SK-N-SH treated with all-trans-retinoic acid at 6 μM for 48 hours (cell line): ENCODE data around the gene SKP1.

Experiments used
- ATAC-seq: fragments of 200-7000 bp; cut with Tn5 transposase; 3 replicates; pipeline ENCODE4 v1.9.1; 2020; ENCODE audit warnings: mild to moderate bottlenecking, moderate library complexity
- ARNTL ChIP-seq: fragments of 450-650 bp; formaldehyde crosslinking; IDR thresholded peaks from 2 replicates; pipeline ENCODE4 v1.5.0; 2020; ENCODE audit warnings: low read depth, mild to moderate bottlenecking, moderate library complexity, borderline replicate concordance
- BACH2 ChIP-seq: fragments of 250-450 bp; sonication (Bioruptor Pico); IDR thresholded peaks from 2 replicates; pipeline ENCODE4 v1.9.0; 2021; ENCODE audit warnings: mild to moderate bottlenecking, borderline replicate concordance
- ESRRG ChIP-seq: fragments of 250-450 bp; sonication (Bioruptor Pico); IDR thresholded peaks from 2 replicates; pipeline ENCODE4 v1.6.1; 2021; ENCODE audit warnings: mild to moderate bottlenecking
- GLIS3 ChIP-seq: fragments of 250-450 bp; sonication (Bioruptor Pico); IDR thresholded peaks from 2 replicates; pipeline ENCODE4 v1.5.0; 2020; ENCODE audit warnings: mild to moderate bottlenecking, moderate library complexity
- ISL1 ChIP-seq: fragments of 250-450 bp; sonication (Bioruptor Pico); IDR thresholded peaks from 2 replicates; pipeline ENCODE4 v2.1.2; 2022; ENCODE audit warnings: mild to moderate bottlenecking, moderate library complexity
- OSR1 ChIP-seq: fragments of 250-450 bp; sonication (Bioruptor Pico); IDR thresholded peaks from 2 replicates; pipeline ENCODE4 v1.8.0; 2022; ENCODE audit warnings: moderate library complexity, mild to moderate bottlenecking, inconsistent platforms
- PPARA ChIP-seq: fragments of 250-450 bp; sonication (Bioruptor Pico); IDR thresholded peaks from 2 replicates; pipeline ENCODE4 v1.5.0; 2020; ENCODE audit warnings: mild to moderate bottlenecking, borderline replicate concordance
- RARB ChIP-seq: fragments of 250-450 bp; sonication (Bioruptor Pico); IDR thresholded peaks from 2 replicates; pipeline ENCODE4 v1.8.0; 2021; ENCODE audit warnings: mild to moderate bottlenecking, moderate library complexity
- SNAI2 ChIP-seq: fragments of 250-450 bp; sonication (Bioruptor Pico); IDR thresholded peaks from 2 replicates; pipeline ENCODE4 v1.5.0; 2020; ENCODE audit warnings: mild to moderate bottlenecking, moderate library complexity
- TCF4 ChIP-seq: fragments of 250-450 bp; sonication (Bioruptor Pico); IDR thresholded peaks from 2 replicates; pipeline ENCODE4 v1.8.0; 2021; ENCODE audit warnings: mild to moderate bottlenecking, moderate library complexity, borderline replicate concordance
- TOX ChIP-seq: fragments of 250-450 bp; sonication (Bioruptor Pico); IDR thresholded peaks from 2 replicates; pipeline ENCODE4 v1.8.0; 2021; ENCODE audit warnings: mild to moderate bottlenecking, moderate library complexity, borderline replicate concordance
- ZC3H10 ChIP-seq: fragments of 250-450 bp; sonication (Bioruptor Pico); IDR thresholded peaks from 2 replicates; pipeline ENCODE4 v1.5.1; 2021; ENCODE audit warnings: mild to moderate bottlenecking, moderate library complexity
- ZFP3 ChIP-seq: fragments of 250-450 bp; sonication (Bioruptor Pico); IDR thresholded peaks from 2 replicates; pipeline ENCODE4 v1.5.0; 2020; ENCODE audit warnings: mild to moderate bottlenecking, moderate library complexity
- ZFP30 ChIP-seq: fragments of 450-650 bp; formaldehyde crosslinking; IDR thresholded peaks from 2 replicates; pipeline ENCODE4 v1.5.0; 2022; ENCODE audit warnings: mild to moderate bottlenecking, moderate library complexity
- ZNF565 ChIP-seq: fragments of 450-650 bp; formaldehyde crosslinking; conservative IDR thresholded peaks from 2 replicates; pipeline ENCODE4 v1.5.0; 2020; ENCODE audit warnings: low read depth, mild to moderate bottlenecking, moderate library complexity
- ZNF70 ChIP-seq: fragments of 450-650 bp; formaldehyde crosslinking; IDR thresholded peaks from 2 replicates; pipeline ENCODE4 v1.5.0; 2020; ENCODE audit warnings: mild to moderate bottlenecking, moderate library complexity
- ZNF8 ChIP-seq: fragments of 450-650 bp; formaldehyde crosslinking; IDR thresholded peaks from 2 replicates; pipeline ENCODE4 v1.5.0; 2020; ENCODE audit warnings: mild to moderate bottlenecking, moderate library complexity
- TF ChIP-seq, protein P1 (sequence below): fragments of 250-450 bp; sonication (Bioruptor Pico); IDR thresholded peaks from 2 replicates; pipeline ENCODE4 v1.8.0; 2021; ENCODE audit warnings: low read depth, mild to moderate bottlenecking, moderate library complexity, borderline replicate concordance
- TF ChIP-seq, protein P2 (sequence below): fragments of 250-450 bp; sonication (Bioruptor Pico); IDR thresholded peaks from 2 replicates; pipeline ENCODE4 v1.8.0; 2020; ENCODE audit warnings: mild to moderate bottlenecking, moderate library complexity, borderline replicate concordance
- TF ChIP-seq, protein P3 (sequence below): fragments of 250-450 bp; sonication (Bioruptor Pico); IDR thresholded peaks from 2 replicates; pipeline ENCODE4 v1.5.1; 2021; ENCODE audit warnings: mild to moderate bottlenecking, moderate library complexity

SKP1 gene

DNA sequence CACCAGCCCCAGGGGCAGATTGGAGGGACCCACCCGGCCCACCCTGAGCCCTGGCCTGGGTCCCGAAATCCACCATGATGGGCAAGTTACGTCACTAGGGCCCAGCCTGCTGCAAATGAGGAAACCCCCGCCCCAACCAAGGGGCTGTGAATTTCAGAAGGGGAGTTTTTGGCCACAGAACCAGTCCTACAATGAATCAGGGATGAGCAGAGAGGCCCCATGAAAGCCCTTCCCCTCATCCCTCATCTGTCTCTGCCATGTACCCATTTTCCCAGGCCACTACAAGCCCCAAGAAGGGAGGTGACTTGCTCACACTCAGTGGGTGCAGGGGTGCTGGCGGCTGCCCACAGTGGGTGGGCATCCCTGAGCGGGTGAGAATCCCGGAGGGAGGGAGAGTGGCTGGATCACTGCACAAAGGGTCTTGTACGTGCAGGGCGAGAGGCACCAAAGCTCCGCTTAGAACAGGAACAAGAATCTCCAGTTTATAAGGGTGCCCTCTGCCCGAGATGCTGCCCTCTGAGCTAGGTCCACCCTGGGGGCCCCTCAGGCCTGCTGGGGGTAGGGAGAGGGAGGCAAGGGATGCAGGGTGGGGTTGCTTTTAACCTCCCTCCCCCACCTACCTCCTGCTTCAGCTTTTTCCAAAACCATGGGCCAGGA, 72.6 kb downstream of the SKP1 start:
- ATAC-seq = no peak
- TF ChIP-seq SNAI2 (CRISPR knock-in tag) = no peak
- no peak for TF ChIP-seq ZC3H10 (CRISPR knock-in tag)
- no peak for TF ChIP-seq ZNF8
- no peak for TF ChIP-seq TCF4 (CRISPR knock-in tag)
- no peak for TF ChIP-seq TOX
- TF ChIP-seq OSR1 (CRISPR knock-in tag) = no peak
- no peak for TF ChIP-seq ZFP3 (CRISPR knock-in tag)
- TF ChIP-seq, protein P1, sequence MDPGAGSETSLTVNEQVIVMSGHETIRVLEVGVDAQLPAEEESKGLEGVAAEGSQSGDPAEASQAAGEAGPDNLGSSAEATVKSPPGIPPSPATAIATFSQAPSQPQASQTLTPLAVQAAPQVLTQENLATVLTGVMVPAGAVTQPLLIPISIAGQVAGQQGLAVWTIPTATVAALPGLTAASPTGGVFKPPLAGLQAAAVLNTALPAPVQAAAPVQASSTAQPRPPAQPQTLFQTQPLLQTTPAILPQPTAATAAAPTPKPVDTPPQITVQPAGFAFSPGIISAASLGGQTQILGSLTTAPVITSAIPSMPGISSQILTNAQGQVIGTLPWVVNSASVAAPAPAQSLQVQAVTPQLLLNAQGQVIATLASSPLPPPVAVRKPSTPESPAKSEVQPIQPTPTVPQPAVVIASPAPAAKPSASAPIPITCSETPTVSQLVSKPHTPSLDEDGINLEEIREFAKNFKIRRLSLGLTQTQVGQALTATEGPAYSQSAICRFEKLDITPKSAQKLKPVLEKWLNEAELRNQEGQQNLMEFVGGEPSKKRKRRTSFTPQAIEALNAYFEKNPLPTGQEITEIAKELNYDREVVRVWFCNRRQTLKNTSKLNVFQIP = no peak
- no peak for TF ChIP-seq ISL1
- TF ChIP-seq, protein P2, sequence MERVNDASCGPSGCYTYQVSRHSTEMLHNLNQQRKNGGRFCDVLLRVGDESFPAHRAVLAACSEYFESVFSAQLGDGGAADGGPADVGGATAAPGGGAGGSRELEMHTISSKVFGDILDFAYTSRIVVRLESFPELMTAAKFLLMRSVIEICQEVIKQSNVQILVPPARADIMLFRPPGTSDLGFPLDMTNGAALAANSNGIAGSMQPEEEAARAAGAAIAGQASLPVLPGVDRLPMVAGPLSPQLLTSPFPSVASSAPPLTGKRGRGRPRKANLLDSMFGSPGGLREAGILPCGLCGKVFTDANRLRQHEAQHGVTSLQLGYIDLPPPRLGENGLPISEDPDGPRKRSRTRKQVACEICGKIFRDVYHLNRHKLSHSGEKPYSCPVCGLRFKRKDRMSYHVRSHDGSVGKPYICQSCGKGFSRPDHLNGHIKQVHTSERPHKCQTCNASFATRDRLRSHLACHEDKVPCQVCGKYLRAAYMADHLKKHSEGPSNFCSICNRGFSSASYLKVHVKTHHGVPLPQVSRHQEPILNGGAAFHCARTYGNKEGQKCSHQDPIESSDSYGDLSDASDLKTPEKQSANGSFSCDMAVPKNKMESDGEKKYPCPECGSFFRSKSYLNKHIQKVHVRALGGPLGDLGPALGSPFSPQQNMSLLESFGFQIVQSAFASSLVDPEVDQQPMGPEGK = no peak
- TF ChIP-seq ARNTL = no peak
- TF ChIP-seq GLIS3 (CRISPR knock-in tag) = no peak
- TF ChIP-seq RARB = no peak
- no peak for TF ChIP-seq PPARA (CRISPR knock-in tag)

DNA sequence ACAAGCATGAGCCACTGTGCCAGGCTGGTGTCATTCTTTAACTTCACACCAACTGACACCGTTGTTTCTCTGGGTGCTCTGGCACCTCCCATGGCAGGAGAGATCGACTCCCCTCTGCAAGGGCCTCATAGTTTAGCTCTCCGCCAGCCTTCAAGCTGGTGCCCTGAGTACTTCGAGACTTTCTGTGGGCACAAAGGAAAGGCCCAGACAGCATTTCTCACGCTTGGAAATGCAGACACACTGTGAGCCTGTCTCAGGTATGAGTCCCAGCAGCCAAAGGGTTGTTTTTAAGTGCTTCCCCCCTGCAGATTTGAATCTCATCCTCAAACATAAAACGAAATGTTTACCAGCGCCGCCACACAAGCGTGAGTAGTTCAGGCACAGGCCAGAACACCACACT, 73.4 kb downstream of the SKP1 start:
- TF ChIP-seq ZNF8 = no peak
- TF ChIP-seq ZNF70 (CRISPR knock-in tag) = no peak
- no peak for TF ChIP-seq RARB
- TF ChIP-seq OSR1 (CRISPR knock-in tag) = no peak
- TF ChIP-seq TCF4 (CRISPR knock-in tag) = no peak
- TF ChIP-seq ARNTL = no peak
- no peak for TF ChIP-seq ZFP30 (CRISPR knock-in tag)
- TF ChIP-seq, all 23 proteins: peak for 0
- ATAC-seq = no peak

DNA sequence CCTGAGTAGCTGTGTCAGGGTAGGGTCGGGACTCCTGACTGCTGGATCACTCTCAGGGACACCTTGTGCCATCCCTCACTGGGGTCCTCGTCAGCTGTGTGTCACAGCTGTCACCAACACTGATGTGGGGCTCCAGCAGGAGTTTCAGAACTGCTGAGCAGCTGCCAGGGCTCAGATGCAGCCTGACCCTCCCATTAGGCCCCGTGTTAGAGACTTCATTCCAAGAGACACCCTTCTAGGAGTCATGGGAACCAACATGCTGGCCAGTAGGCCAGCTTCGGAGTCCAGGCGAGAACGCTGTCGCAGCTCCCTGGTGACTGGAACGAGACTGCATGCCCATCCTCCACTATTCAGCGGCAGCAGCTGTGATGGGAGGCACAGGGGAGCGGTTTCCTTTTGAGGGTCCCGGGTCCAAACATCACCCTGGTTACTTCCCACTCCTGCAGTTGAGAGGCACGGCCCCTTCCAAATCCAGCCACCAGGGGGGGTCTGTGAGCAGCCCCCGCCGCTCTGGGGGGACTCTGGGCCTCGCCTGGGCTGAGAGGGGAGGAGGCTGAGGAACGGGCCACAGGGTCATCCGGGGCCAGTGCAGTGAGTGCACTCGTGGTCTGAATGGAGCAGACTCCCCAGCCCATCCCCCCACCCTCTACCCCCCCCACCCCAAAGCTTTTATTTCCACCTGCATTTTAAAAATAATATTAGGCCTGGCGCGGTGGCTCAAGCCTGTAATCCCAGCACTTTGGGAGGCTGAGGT, 74.9 kb downstream of the SKP1 start:
- no peak for TF ChIP-seq ESRRG (CRISPR knock-in tag)
- TF ChIP-seq OSR1 (CRISPR knock-in tag) = no peak
- TF ChIP-seq SNAI2 (CRISPR knock-in tag) = no peak
- peak; percentile 84 for ATAC-seq

DNA sequence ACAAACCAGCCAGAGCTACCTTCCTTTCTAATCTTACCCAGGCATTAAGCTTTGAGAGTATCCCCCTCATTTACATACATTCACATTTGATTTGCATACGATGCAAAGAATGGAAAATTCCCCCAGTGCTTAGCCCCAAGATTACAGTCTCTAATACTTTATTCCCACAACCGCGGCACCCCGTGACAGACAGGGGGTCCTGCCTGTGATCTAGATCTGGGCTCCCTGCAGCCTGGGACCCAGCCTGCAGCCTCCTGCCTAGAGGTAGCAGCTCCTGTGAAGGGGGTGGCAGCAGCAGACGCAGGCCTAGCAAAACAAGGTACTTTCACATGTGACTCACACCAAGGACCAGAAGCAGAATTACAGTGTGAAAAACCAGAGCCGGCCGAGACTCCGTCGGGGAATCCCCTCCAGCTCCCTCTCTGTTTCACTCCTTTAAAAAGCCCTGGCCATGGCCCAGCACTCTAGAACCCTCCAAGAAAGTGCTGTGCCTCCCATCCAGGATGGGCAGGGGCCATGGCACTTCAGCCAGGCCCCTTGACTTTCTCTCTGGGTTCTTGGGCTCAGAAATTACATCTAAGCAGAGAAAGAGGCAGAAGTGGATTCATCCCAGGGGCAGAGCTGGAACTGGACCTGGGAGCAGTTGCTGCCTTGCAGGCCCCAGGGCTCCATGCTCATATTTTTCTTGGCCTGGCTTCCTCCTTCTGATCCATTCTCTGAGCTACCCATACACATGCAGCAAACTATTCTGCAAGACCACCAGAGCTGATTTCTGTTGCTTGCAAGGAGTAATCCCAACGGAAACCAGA, 76.3 kb downstream of the SKP1 start:
- TF ChIP-seq ZNF8 = no peak
- no peak for TF ChIP-seq ISL1
- no peak for TF ChIP-seq ZFP3 (CRISPR knock-in tag)
- TF ChIP-seq, protein P1 = no peak
- no peak for TF ChIP-seq ZNF565 (CRISPR knock-in tag)
- TF ChIP-seq, protein P2 = no peak
- no peak for TF ChIP-seq BACH2
- no peak for TF ChIP-seq TOX
- TF ChIP-seq, protein P3, sequence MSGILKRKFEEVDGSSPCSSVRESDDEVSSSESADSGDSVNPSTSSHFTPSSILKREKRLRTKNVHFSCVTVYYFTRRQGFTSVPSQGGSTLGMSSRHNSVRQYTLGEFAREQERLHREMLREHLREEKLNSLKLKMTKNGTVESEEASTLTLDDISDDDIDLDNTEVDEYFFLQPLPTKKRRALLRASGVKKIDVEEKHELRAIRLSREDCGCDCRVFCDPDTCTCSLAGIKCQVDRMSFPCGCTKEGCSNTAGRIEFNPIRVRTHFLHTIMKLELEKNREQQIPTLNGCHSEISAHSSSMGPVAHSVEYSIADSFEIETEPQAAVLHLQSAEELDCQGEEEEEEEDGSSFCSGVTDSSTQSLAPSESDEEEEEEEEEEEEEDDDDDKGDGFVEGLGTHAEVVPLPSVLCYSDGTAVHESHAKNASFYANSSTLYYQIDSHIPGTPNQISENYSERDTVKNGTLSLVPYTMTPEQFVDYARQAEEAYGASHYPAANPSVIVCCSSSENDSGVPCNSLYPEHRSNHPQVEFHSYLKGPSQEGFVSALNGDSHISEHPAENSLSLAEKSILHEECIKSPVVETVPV = no peak
- TF ChIP-seq GLIS3 (CRISPR knock-in tag) = no peak
- no peak for TF ChIP-seq PPARA (CRISPR knock-in tag)
- TF ChIP-seq ZC3H10 (CRISPR knock-in tag) = no peak

More for the DNA sequence above, 76.3 kb downstream of the SKP1 start:
- peak; percentile 78 for ATAC-seq
